Measurements from ENCODE around the gene CSAD. TPM values are rescaled to one million over a fixed set of nuclear protein-coding genes. Genes with fewer than 3 reads are reported as not detected.
"Not testable (repeated sequence)": the region's sequence is repeated elsewhere in the genome, so short reads cannot be mapped to it uniquely, and the experiment has no call there.

The CSAD gene
- total and polyA plus RNA-seq, 2 of the 13 experiments (the other 11 are each of a cell fraction or from before 2014, with no cell fraction given): 7.2 to 23.5 TPM

- TF ChIP-seq MTF2 (CRISPR knock-in tag; IDR thresholded peaks at IDR 0.05; ENCODE audit: borderline replicate concordance) (peak; percentile 73; the same call in 1 of the 2 replicates), ZNF17 (CRISPR knock-in tag; IDR thresholded peaks at IDR 0.05) (no peak), CAMTA2 (CRISPR knock-in tag; IDR thresholded peaks at IDR 0.05; ENCODE audit: borderline replicate concordance) (peak; percentile 89; the same call in 1 of the 2 replicates), STAT5B (CRISPR knock-in tag; IDR thresholded peaks at IDR 0.05) (no peak), ZNF644 (CRISPR knock-in tag; IDR thresholded peaks at IDR 0.05; ENCODE audit: low read depth) (no peak), ZNF768 (CRISPR knock-in tag; IDR thresholded peaks at IDR 0.05) (no peak), ZNF558 (CRISPR knock-in tag; IDR thresholded peaks at IDR 0.05; ENCODE audit: borderline replicate concordance) (0 out of 2 replicates have a peak, but pooled peaks have one; percentile 69), ZNF687 (CRISPR knock-in tag; IDR thresholded peaks at IDR 0.05) (0 out of 2 replicates have a peak, but pooled peaks have one; percentile 38), FOXJ3 (CRISPR knock-in tag; IDR thresholded peaks at IDR 0.05; ENCODE audit: borderline replicate concordance) (no peak), SNAPC4 (CRISPR knock-in tag; IDR thresholded peaks at IDR 0.05) (no peak), ZNF547 (CRISPR knock-in tag; IDR thresholded peaks at IDR 0.05) (peak; percentile 14)
- TF ChIP-seq, protein P1, sequence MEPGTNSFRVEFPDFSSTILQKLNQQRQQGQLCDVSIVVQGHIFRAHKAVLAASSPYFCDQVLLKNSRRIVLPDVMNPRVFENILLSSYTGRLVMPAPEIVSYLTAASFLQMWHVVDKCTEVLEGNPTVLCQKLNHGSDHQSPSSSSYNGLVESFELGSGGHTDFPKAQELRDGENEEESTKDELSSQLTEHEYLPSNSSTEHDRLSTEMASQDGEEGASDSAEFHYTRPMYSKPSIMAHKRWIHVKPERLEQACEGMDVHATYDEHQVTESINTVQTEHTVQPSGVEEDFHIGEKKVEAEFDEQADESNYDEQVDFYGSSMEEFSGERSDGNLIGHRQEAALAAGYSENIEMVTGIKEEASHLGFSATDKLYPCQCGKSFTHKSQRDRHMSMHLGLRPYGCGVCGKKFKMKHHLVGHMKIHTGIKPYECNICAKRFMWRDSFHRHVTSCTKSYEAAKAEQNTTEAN (CRISPR knock-in tag; conservative IDR thresholded peaks at IDR 0.05): 0 out of 2 replicates have a peak, but pooled peaks have one; percentile 5
Observed at GRCh38 chr12:53179687-53180219, 972 bp downstream of the CSAD start (continued).

DNA sequence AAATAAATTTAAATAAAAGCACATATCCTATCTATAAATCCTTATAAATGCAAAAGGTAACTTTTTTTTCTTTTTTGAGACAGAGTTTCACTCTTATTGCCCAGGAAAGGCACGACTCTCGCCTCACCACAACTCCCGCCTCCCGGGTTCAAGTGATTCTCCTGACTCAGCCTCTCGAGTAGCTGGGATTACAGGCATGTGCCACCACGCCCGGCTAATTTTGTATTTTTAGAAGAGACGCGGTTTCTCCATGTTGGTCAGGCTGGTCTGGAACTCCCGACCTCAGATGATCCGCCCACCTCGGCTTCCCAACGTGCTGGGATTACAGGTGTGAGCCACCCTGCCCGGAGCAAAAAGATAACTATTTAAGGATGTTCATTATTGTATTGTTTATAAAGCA is 1.9 kb downstream of the CSAD start:
- H3K4me3 ChIP-seq (replicated peaks in 1 of 3; ENCODE audit: insufficient read depth in 1 of 3, low read depth in 2 of 3, low read length in 3 of 3); BruUV-seq (replicated peaks); DNase-seq (ENCODE audit: low spot score); H3K27me3 ChIP-seq (ENCODE audit: control insufficient read depth in 1 of 2, insufficient read depth in 2 of 2, low read length in 2 of 2); in situ Hi-C loops (cut with HindIII; ENCODE audit: extremely low pct_ligation_motif_present, low pct_unique_long_range_greater_than_20kb); H3K9ac ChIP-seq (ENCODE audit: insufficient read depth, low read depth, low read length); H3K9me3 ChIP-seq (ENCODE audit: low read length); CTCF ChIA-PET (ENCODE audit: low intra/inter-chr PET ratio, low total read pairs); FAIRE-seq; intact Hi-C loops (cut with micrococcal nuclease; ENCODE audit: unreplicated experiment); H3K4me2 ChIP-seq (ENCODE audit: low read depth, low read length); ATAC-seq; H2AFZ ChIP-seq (ENCODE audit: low read length); H3K27ac ChIP-seq (ENCODE audit: extremely low read length, insufficient read depth, low read length): not testable (repeated sequence)
- H3K79me2 ChIP-seq (ENCODE audit: insufficient read depth, low read length): peaks cover 29% of the 10 kb centered on the region
- 98% methylated on average over 14 of the region's 14 CpGs for WGBS (ENCODE audit: low lambda C conversion rate)
- POLR2A ChIA-PET: interaction anchor here (3.2 kb wide), 1 partner anchor 18 kb away, joined by 34 read pairs; no protein-coding TSS in a partner anchor
- H4K20me1 ChIP-seq (ENCODE audit: insufficient read depth, low read length): peaks cover 15% of the 10 kb centered on the region
- peaks cover 58% of the 10 kb centered on the region for H3K4me1 ChIP-seq (ENCODE audit: insufficient read depth, low read length)
- peaks cover 6 to 20% of the 10 kb centered on the region in 2 experiments for H3K36me3 ChIP-seq (replicated peaks in 1 of 2; ENCODE audit: control insufficient read depth in 1 of 2, insufficient read depth in 2 of 2, low read length in 2 of 2)

All from HepG2 (cell line).